ENCODE results near the gene SLC66A2.

DNA sequence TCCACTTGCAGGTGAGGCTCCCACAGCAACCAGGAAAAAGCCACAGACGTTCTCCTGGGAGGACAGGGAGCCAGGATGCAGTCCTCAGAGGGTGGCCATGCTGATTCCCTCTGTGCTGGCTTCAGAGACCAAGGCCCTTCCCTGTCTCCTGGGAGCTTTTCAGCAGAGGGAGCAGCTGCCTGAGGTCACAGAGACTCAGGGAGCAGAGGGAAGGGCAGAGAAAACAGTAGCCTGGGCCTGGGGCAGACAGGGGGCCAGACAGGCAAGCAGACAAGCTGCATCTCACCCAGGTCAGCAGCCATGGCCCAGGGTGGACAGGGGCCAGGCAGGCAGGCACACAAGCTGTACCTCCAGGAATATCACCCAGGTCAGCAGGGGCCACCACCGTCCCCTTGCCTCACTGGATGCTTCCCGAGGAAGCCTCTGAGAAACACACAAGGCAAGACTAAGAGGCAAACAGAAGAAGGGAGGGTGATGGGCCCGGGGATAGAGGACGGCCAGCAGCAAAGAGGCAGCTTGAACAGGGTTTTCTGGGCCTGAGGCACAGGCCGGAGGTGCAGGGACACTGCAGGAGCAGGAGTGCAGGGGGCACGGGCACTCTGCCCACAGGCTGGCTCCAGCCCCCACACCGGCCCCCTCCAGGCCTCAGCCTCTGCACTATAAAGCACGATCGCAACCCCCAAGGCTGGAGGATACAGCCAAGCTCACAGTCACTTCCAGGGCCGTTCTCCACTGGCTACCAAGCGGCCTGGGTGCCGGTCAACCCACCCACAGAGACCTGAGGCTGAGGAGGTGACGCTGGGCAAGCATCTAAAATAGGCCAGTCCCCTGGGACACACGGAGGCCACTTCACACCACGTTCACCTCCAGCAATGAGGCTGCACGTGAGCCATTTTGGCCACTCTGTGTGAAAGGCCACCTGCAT, 6.1 kb downstream of the SLC66A2 start:
- no peak for TF ChIP-seq TAF1 (IDR thresholded peaks at IDR 0.05; ENCODE audit: low read depth)
- TF ChIP-seq CREB1 (IDR thresholded peaks at IDR 0.05; ENCODE audit: low read depth), result no peak
- TF ChIP-seq ZBTB7A (IDR thresholded peaks at IDR 0.05; ENCODE audit: low read depth), result no peak
- TF ChIP-seq, protein P1, sequence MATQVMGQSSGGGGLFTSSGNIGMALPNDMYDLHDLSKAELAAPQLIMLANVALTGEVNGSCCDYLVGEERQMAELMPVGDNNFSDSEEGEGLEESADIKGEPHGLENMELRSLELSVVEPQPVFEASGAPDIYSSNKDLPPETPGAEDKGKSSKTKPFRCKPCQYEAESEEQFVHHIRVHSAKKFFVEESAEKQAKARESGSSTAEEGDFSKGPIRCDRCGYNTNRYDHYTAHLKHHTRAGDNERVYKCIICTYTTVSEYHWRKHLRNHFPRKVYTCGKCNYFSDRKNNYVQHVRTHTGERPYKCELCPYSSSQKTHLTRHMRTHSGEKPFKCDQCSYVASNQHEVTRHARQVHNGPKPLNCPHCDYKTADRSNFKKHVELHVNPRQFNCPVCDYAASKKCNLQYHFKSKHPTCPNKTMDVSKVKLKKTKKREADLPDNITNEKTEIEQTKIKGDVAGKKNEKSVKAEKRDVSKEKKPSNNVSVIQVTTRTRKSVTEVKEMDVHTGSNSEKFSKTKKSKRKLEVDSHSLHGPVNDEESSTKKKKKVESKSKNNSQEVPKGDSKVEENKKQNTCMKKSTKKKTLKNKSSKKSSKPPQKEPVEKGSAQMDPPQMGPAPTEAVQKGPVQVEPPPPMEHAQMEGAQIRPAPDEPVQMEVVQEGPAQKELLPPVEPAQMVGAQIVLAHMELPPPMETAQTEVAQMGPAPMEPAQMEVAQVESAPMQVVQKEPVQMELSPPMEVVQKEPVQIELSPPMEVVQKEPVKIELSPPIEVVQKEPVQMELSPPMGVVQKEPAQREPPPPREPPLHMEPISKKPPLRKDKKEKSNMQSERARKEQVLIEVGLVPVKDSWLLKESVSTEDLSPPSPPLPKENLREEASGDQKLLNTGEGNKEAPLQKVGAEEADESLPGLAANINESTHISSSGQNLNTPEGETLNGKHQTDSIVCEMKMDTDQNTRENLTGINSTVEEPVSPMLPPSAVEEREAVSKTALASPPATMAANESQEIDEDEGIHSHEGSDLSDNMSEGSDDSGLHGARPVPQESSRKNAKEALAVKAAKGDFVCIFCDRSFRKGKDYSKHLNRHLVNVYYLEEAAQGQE (IDR thresholded peaks at IDR 0.05; ENCODE audit: low read depth), result no peak
- TF ChIP-seq EP300 (IDR thresholded peaks at IDR 0.05; ENCODE audit: borderline replicate concordance), result no peak
- no peak for TF ChIP-seq TCF12 (IDR thresholded peaks at IDR 0.05; ENCODE audit: low read depth)
- TF ChIP-seq YY1 (IDR thresholded peaks at IDR 0.05; ENCODE audit: low read depth), result no peak
- TF ChIP-seq, protein P2, sequence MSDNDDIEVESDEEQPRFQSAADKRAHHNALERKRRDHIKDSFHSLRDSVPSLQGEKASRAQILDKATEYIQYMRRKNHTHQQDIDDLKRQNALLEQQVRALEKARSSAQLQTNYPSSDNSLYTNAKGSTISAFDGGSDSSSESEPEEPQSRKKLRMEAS (IDR thresholded peaks at IDR 0.05), result no peak
